CD4-positive, alpha-beta T cell treated with Interleukin-12 subunit alpha and Interleukin-12 subunit beta, for 1 hour (primary cell): ENCODE data around the gene ADGRA1.
"Not testable (repeated sequence)": the region's sequence is repeated elsewhere in the genome, so short reads cannot be mapped to it uniquely, and the experiment has no call there.

ENCODE experiments used
- DNase-seq: peaks from one replicate; pipeline ENCODE4 v3.0.0-alpha.2; 2020

The ADGRA1 gene

DNA sequence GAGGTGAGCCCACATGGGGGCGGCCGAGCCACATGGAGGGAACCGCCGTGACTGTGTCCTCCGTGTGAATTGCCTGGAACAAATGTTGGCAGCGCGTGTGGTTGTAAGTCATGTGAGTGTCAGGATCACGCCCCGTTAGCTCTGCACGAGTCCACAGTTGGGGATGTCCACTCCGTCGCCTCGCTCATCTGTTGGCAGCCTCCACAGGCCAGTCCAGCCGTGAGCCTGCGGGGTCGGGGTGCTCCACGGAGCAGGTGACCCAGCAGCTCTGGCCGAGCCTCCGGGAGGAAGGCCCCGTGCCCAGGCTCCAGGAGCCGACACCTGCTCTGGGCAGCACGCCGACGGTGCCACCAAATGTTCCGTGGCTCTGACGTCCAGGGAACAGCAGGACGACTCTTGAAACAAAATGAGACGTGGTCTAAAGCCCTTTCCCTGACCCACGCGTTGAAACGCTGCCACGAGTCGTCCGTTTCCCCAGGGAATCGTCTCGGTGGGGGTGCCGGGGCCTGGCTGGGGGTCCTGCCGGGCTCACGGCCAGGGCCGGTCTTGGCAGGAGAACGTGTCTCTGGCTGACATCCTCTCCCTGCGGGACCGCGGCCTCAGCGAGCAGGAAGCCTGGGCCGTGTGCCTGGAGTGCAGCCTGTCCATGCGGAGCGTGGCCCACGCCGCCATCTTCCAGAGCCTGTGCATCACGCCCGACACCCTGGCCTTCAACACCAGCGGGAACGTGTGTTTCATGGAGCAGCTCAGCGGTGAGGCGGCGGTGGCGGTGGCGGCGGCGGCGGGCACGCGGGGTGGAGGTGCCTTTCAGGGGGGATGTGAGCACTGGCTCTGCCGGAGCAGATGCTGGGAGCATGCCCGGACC, 79.3 kb downstream of the ADGRA1 start:
- no peak for DNase-seq

DNA sequence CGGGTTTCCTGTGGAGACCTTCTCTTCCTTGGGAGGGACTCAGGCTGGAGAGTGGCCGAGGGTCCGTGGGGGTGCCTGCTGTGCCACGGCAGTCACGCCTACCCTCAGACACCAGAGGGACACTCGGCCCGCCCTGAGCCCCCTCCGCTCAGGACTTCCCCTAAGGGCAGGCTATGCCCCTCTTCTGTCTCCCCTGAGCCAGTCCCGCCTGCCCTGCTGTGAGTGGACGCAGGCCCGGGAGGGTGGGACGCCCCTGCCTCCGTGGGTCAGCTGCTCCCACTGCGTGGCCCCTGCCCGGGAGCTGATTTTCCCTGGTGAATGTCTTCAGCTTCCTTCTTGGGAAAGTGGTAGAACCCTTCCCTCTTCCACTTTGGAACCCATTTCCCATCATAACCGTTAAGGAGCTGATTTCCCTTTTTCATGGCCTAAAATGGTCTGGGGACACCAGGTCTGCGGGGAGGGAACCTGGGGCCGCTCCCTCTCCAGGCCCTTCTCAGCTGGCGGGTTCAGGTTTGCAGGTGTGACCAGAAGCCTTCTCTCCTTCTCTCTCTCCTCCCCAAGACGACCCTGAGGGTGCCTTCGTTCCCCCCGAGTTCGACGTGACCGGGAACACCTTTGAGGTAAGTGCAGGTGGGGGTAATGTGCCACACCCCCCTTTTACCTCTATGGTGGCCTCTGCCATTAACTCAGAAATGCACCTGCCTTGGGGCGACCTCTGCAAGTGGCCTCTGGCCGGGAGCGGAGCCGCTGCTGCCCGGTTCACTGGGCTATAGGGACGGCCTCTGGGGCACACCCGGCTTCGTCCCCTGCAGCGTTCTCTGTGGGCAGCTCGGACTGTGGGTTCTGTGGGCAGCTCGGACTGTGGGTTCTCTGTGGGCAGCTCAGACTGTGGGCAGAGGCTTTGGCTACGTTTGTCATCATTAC, 80.2 kb downstream of the ADGRA1 start:
- no peak for DNase-seq

GRCh38 chr10:133168617-133169031, 80.9 kb downstream of the ADGRA1 start:
- no peak for DNase-seq

GRCh38 chr10:133169173-133169947, 81.6 kb downstream of the ADGRA1 start:
- no peak for DNase-seq

GRCh38 chr10:133170092-133170491, 82.4 kb downstream of the ADGRA1 start:
- DNase-seq = no peak

DNA sequence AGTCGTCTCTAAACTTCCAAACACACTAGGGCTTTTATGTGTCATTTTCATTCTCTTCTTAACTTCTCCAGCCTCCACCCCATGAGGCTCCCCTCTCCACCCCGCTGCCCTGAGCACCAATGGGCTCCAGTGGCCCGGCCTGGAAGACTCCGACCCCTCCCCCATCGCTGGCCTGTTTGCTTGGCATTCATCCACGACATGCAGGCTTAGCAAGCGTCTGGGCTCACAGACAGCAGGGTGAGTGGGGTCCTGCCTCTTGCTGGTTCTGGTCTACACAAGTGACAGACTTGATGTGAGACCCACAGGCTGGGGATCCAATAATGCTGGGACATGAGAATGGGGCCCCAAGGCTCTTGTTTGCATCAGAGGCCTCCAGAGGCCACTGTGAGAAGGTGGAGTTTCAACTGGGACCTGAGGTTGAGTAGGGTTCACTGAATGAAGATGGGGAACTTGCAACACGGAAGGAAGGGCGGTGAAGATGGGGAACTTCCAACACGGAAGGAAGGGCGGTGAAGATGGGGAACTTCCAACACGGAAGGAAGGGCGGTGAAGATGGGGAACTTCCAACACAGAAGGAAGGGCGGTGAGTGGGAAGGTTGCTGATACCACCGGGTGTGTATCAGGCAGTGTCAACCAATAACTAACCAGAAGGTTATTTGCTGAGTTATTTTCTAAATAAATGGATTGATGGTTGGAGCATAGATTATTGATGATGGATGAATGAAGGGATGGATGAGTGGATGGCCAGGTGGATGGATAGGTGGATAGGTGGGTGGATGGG, 86.3 kb downstream of the ADGRA1 start:
- no peak for DNase-seq

DNA sequence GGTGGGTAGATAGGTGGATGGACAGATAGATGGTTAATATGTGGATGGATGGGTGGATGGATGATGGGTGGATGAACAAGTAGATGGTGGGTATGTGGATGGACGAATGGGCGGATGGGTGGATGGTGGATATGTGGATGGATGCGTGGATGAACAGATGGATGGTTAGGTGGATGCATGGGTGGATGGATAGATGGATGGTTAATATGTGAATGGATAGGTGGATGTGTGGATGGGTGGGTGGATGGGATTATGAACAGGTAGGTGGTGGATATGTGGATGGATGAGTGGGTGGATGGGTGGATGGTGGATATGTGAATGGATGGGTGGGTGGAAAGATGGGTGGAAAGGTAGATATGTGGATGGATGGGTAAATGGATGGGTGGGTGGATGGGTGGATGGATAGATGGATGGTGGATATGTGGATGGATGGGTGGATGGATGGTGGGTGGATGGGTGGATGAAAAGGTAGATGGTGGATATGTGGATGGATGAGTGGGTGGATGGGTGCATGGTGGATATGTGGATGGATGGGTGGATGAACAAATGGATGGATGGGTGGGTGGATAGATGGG, 87.1 kb downstream of the ADGRA1 start:
- DNase-seq = no peak

- DNase-seq = not testable (repeated sequence)
These were observed 87.9 kb downstream of the ADGRA1 start for GRCh38 chr10:133175624-133176023.

- no peak for DNase-seq
These were observed 88.8 kb downstream of the ADGRA1 start for GRCh38 chr10:133176546-133176945.

GRCh38 chr10:133177380-133178157, 89.8 kb downstream of the ADGRA1 start:
- no peak for DNase-seq

DNA sequence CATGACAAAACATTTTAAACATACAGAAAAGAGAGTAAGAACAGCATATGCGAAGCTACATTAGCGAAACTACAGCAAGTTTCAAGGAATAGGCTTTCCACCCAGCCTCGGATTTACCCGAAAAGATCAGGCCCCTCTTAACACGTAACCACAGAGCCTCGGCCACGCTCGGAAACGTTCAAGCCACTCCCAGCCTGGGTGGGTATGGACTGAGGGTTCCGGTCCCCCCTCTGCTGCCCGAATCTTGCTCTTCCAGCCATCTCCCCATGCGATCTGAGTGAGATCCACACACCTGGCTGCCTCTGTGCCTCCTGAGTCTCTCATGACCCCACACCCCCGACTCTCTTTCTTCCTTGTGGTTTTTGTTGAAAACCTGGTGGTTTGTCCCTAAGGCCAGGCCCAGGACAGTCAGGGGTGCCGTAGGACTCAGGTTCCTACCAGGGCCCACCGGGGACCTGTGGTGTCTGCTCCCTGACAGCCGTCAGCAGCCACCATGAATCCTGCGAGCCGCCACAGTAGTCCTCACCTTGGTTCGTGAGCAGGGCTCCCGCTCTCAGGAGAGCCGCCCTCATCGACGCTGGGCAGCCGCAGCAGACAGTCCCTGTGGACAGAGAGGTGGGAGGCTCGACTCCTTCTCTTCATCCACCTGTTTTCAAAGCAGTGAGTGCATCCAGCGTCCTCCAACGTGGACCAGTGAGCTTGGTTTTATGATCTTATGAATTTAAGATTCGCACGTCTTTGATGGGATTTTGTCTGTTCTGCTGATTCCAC, 90.8 kb downstream of the ADGRA1 start:
- DNase-seq = no peak

DNA sequence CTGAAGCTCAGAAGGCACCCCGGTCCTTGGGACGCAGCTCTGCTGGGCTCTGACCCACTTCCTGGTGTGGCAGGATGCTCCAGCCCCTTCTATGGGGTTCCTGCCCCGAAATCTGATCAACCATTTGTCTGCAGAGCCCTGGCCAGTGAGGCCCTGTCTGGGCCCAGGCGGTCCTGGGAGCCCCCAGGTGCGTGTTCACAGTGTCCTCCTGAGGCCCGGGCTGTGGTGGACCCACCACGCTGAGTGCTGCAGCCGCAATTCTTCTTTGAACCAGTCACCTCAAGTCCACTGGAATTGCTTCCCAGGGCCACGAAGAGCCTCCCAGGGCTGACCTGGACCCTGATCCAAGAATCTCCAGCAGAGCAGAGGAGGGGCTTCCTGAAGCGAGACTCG, 91.4 kb downstream of the ADGRA1 start:
- DNase-seq = no peak

GRCh38 chr10:133179651-133180050, 91.9 kb downstream of the ADGRA1 start:
- no peak for DNase-seq

DNA sequence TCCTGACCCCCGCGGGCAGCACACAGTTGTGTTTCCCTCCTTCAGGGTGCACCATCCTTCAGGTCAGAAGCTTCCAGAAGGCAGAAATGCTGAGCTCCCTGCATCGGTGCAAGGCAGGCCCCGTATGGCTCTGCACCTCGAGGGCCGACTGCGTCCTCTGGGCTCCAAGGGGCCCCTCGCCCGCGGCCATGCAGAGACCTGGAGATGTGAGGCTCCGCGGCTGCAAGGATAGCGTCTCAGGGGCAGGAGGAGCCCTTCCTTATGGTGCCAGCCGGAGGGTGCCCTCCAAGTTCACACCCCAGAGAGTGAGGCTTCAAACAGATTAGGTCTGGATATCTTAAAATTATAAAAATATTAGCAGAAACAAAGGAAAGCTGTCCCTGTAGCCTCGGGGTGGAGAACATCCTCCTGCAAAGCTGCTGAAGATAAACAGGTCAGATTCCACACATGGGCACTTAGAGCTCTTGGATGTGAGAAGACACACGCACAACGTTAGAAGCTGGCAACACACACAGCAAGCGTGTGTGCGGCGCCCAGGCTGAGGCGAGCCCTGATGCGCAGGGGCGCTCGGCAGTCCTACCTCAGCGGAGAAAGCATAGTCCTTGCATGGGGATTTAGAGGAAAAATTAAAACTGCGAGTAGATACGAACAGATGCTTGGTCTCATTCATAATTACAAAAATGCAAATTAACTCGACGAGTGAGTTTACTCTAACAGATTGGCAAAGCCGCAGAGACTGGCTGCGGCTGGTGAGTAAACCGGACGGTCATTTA, 92.7 kb downstream of the ADGRA1 start:
- no peak for DNase-seq

DNA sequence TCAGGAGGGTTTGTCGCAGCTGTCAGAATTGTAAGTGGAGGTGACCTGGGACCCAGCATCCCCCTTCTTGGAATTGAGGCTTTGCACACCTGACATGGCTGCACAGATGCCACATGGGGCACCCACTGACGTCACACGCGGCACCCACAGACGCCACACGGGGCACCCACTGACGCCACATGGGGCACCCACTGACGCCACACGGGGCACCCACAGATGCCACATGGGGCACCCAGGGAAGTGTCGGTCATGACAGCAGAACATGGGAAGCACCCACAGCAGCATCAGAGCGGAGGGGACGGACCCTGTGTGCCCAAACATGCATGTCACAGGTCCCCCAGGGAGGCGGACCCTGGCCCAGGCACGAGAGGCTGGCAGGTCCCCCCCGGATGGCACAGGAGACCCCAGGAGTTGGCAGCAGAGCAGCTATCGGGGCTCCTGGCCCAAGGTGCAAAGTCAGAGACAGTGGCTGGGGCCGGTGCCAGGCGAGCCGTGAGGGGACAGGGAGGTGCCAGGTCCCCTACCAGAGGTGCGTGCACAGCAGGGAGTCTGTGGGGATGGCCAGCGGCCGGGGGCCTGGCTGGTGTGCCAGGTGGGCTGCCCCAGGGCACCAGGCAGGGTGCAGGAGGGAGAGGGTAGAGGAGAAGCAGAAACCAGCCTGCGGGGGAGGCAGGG, 93.4 kb downstream of the ADGRA1 start:
- DNase-seq = no peak
